PC-9 (cell line): ENCODE measurements around the gene STXBP5L. TPM values are rescaled to one million over a fixed set of nuclear protein-coding genes. Genes with fewer than 3 reads are reported as not detected.

Experiments used
- BruUV-seq: library from RNA; stranded (reverse); fragments of 400-500 nt; replicated peaks from 2 replicates; lab custom pipeline; 2021; lab: Mats Ljungman, UMichigan
- CTCF ChIA-PET: fragments of 300-600 bp; sonication (Branson Sonifier 250); formaldehyde crosslinking; loops from one replicate; lab custom pipeline; 2022; ENCODE audit warnings: antibody characterized with exemption; lab: Charles Lee
- POLR2A ChIA-PET: fragments of 300-600 bp; sonication (Branson Sonifier 250); formaldehyde crosslinking; loops from one replicate; lab custom pipeline; 2022; ENCODE audit warnings: antibody characterized with exemption; ENCODE audit not compliant: unreplicated experiment; lab: Charles Lee
- DNase-seq, 2 experiments: peaks; one replicate each; pipeline versions ENCODE4 v3.0.0 to v3.0.0-alpha.2; 2015 to 2022; ENCODE audit warnings: mixed read lengths in 1 of 2
- H2AFZ ChIP-seq: fragments of 200-600 bp; sonication (generic); 2 replicates; pipeline ENCODE4 v1.8.1; 2017; ENCODE audit warnings: antibody characterized with exemption
- H3F3A ChIP-seq: fragments of 200-600 bp; sonication (generic); 2 replicates; pipeline ENCODE4 v1.8.1; 2017; ENCODE audit warnings: antibody characterized with exemption, mild to moderate bottlenecking, low read depth; ENCODE audit not compliant: insufficient read depth
- H3K27ac ChIP-seq: fragments of 200-600 bp; sonication (generic); 2 replicates; pipeline ENCODE4 v1.6.1; 2016; ENCODE audit warnings: mixed run types
- H3K27me3 ChIP-seq: fragments of 200-600 bp; sonication (generic); 2 replicates; pipeline ENCODE4 v1.6.1; 2016; ENCODE audit warnings: low read depth, mixed run types; ENCODE audit not compliant: insufficient read depth
- H3K36me3 ChIP-seq: fragments of 200-600 bp; sonication (generic); 2 replicates; pipeline ENCODE4 v1.6.1; 2016; ENCODE audit warnings: low read depth, mixed run types
- H3K4me1 ChIP-seq: fragments of 200-600 bp; sonication (generic); replicated peaks from 2 replicates; pipeline ENCODE4 v1.6.1; 2016; ENCODE audit warnings: mixed run types; ENCODE audit not compliant: insufficient read depth
- H3K4me2 ChIP-seq: fragments of 200-600 bp; sonication (generic); 2 replicates; pipeline ENCODE4 v1.6.1; 2017; ENCODE audit warnings: mixed run types
- H3K4me3 ChIP-seq: fragments of 200-600 bp; sonication (generic); 2 replicates; pipeline ENCODE4 v1.6.1; 2016; ENCODE audit warnings: mixed run types
- H3K79me2 ChIP-seq: fragments of 200-600 bp; sonication (generic); 2 replicates; pipeline ENCODE4 v1.6.1; 2017; ENCODE audit warnings: low read depth, mixed run types
- H3K9me2 ChIP-seq: fragments of 200-600 bp; sonication (generic); 2 replicates; pipeline ENCODE4 v1.8.1; 2017; ENCODE audit warnings: mild to moderate bottlenecking; ENCODE audit not compliant: insufficient read depth
- H3K9me3 ChIP-seq: fragments of 200-600 bp; sonication (generic); 2 replicates; pipeline ENCODE4 v1.8.1; 2016; ENCODE audit warnings: low read depth; ENCODE audit not compliant: insufficient read depth
- H4K20me1 ChIP-seq: fragments of 200-600 bp; sonication (generic); 2 replicates; pipeline ENCODE4 v1.8.1; 2017; ENCODE audit not compliant: insufficient read depth
- EZH2 ChIP-seq: fragments of 200-600 bp; sonication (generic); IDR thresholded peaks from 2 replicates; pipeline ENCODE4 v1.8.0; 2017; ENCODE audit warnings: antibody characterized with exemption, low read depth
- intact Hi-C: fragments of 100-400 bp; cut with micrococcal nuclease; formaldehyde crosslinking; loops from one replicate; pipeline ENCODE4 v1.10.0; 2022; ENCODE audit not compliant: unreplicated experiment
- microRNA-seq: library from miRNA; unstranded; fragments of <30 nt; microRNA quantifications from one replicate; pipeline ENCODE4 v1.2.0, GENCODE V29; 2021; ENCODE audit warnings: borderline number of aligned reads, borderline replicate concordance
- total RNA-seq: library from RNA; stranded (reverse); gene quantifications from 2 replicates; pipeline ENCODE4 v1.2.3, GENCODE V29; 2021
- TF ChIP-seq, protein P1 (sequence below): fragments of 200-600 bp; sonication (generic); conservative IDR thresholded peaks from 2 replicates; pipeline ENCODE4 v1.6.1; 2017; ENCODE audit warnings: mixed run types, antibody characterized with exemption, mild to moderate bottlenecking, moderate library complexity

The STXBP5L gene
- total RNA-seq, 1 experiment from 2014 or later: not detected

DNA sequence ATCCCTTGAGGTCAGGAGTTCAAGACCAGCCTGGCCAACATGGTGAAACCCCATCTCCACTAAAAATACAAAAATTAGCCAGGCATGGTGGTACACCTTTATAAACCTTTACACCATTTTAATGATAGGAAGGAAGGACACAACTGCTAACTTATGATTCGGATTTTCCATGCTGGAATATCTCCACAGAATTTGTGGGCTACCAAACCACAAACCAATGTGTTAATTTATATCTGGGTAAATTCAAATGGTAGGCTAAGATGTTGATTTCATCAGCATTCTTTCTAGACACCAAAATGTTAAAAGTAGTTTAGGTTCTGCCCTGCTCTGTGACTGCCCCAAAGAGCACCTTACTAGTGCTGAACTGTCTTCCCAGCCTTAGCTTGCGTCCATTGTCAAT lies 565.0 kb downstream of the STXBP5L start:
- Histone ChIP-seq H3K4me3 (no peak overlapping the region), H3K9me2 (no peaks in the 10 kb centered on the region), H4K20me1 (no peaks in the 10 kb centered on the region), H3K4me2 (no peak overlapping the region), H3K9me3 (no peaks in the 10 kb centered on the region), H3K36me3 (peaks cover 6% of the 10 kb centered on the region; the same call in 1 of the 2 replicates), H2AFZ (no peak overlapping the region), H3K27me3 (no peaks in the 10 kb centered on the region), H3F3A (0 out of 2 replicates have a peak, but pooled peaks cover 3% of the 10 kb centered on the region), H3K4me1 (no peaks in the 10 kb centered on the region), H3K27ac (no peak overlapping the region), H3K79me2 (no peaks in the 10 kb centered on the region)
- ChIA-PET POLR2A (no interaction called here), CTCF (no interaction called here)
- no peak for DNase-seq
- intact Hi-C loops: no loop called here
- BruUV-seq: no TSS peak
- TF ChIP-seq, protein P1, sequence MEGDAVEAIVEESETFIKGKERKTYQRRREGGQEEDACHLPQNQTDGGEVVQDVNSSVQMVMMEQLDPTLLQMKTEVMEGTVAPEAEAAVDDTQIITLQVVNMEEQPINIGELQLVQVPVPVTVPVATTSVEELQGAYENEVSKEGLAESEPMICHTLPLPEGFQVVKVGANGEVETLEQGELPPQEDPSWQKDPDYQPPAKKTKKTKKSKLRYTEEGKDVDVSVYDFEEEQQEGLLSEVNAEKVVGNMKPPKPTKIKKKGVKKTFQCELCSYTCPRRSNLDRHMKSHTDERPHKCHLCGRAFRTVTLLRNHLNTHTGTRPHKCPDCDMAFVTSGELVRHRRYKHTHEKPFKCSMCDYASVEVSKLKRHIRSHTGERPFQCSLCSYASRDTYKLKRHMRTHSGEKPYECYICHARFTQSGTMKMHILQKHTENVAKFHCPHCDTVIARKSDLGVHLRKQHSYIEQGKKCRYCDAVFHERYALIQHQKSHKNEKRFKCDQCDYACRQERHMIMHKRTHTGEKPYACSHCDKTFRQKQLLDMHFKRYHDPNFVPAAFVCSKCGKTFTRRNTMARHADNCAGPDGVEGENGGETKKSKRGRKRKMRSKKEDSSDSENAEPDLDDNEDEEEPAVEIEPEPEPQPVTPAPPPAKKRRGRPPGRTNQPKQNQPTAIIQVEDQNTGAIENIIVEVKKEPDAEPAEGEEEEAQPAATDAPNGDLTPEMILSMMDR: no peak
- no peak for TF ChIP-seq EZH2

Small RNA genes within 50 kb of the gene (microRNA-seq; reads per million reads assigned to microRNA genes)
- gene MIR5682: not detected

Other genes with a start within 250 kb of the STXBP5L start
- gene HGD, start 226.0 kb upstream of the STXBP5L start, total RNA-seq: 0.65 and 0.85 TPM in 2 replicates
- gene RABL3, start 165.7 kb upstream of the STXBP5L start, total RNA-seq: 17.1 and 29.8 TPM in 2 replicates
- 22.2 and 23.3 TPM in 2 replicates for gene GTF2E1, start 165.5 kb upstream of the STXBP5L start, total RNA-seq